Kidney tubule cell (primary cell): ENCODE results near the gene FAM151A.
A peak's percentile ranks its signal among the peaks of the same experiment; 100 is the strongest.

ENCODE experiments used
- DNase-seq: peaks from one replicate; pipeline ENCODE4 v3.0.0-alpha.2; 2018; ENCODE audit warnings: low spot score

The FAM151A gene

DNA sequence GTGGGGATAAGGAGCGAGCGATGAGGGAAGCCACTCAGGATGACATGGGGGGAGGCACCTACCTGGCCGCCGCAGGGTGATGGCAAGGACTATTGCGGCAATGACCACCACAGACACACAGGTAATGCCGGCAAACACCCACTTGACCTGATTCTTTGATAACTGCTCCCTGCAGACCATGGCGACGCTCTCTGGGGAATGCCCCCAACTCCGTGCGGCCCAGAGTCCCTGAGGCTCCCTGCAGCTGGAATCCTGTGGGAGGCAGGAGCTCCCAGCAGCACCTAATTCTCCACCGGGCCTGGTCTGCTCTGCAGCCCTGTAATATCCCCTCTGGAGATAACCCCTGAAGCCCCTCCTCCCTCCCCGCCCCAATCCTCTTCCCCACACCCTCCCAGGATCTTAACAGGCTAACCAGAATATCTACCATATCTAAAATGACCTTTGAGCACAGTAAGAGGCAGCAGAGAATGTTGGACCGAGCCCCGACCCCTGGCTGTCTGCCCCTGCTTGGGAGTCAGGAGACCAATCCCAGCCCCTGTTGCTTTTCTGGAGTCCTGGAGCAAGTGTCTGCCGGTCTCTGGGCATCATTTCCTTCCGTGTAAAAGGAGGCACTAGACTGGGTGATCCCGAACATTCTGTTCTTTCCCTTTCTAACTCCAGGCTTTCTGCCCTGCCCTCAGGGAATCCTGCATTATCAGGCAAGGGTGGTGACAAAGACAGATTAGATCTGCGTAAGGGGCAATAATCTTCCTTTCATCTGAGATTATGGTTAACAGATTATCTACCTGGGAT, at the start of gene FAM151A:
Gene FAM151A, minus strand, starts transcription at position 310 of the 792 bp plus-strand sequence. Its CDS starts 130 bp downstream, at position 180.
- DNase-seq, result no peak

DNA sequence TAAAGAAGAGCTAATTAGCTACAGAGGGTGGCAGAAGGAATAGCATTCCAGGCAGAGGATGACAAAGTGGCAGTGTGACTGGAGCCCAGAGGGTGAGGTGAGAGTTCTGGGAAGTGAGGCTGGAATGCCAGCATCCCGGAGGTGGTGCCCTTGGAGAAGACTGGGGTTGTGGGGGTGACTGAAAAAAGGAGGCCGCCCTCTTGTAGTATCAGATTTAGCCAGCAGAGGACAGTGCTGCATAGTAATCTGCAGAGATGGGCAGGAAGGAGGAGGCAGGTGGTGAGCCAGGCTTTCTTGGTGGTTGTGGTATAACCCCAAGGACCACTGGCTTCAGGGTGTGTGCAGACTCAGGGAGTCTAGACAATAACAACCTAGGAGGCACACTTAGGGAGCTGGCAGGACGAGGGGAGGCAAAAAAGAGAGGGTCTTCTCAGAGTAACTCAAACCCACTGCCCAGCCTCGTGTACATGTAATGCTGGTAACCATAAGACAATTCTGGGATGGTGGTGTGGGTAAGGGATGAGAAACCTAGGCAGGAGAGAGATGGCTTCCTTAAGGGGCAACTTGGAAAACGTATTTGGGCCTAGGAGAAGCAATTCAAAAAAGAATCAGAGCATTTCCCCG, 48.8 kb upstream of the FAM151A start:
- DNase-seq, result peak; percentile 66

DNA sequence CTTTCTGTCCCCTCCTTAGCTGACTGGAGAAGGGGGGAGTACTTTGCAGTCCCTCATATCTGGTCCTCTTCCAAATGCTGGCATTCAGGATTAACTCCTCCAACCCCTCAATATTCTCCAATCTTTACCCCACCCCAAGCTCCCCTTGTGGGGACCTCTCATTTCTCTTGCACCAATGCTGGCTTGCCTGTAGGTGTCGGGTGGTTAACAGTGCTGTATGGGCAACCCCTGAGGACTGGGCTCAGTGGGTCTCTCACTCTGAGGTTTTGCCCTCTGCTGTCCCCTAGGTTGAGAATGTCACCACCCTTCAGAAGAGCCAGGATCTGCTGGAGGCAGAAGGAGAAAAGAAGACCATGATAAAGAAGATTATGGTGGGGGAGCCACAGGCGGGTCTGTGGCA, 45.2 kb upstream of the FAM151A start:
- DNase-seq, result no peak

DNA sequence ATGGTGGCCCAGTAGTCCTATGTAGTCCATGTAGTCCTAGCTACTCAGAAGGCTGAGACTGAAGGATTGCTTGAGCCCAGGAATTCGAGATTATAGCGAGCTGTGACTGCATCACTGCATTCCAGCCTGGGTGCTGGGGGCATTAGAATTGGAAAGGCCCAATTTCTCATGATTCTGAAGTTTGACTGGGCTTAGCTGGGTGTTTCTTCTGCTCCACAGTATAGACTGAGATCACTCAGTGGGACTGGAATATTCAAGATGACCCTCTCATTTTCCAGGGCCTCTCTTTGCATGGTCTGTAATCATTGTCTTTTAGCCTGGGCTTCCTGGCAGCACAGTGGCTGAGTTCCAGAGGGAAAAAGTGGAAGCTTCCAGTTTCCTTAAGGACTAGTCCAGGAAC, 44.5 kb upstream of the FAM151A start:
- DNase-seq, result no peak

DNA sequence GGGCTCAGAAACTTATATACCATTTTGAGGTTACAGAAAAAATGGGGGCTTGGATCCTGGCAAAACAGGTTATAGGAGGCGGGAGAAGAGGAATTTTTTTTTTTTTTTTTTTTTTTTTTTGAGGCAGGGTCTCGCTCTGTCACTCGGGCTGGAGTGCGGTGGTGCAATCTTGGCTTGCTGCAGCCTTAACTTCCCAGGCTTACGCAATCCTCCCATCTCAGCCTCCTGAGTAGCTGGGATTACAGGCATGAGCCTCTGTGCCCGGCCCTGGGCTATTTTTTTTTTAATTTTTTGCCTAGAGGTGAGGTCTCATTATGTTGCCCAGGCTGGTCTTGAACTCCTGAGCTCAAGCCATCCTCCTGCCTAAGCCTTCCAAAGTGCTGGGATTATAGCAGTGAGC, 43.0 kb upstream of the FAM151A start:
- no peak for DNase-seq

DNA sequence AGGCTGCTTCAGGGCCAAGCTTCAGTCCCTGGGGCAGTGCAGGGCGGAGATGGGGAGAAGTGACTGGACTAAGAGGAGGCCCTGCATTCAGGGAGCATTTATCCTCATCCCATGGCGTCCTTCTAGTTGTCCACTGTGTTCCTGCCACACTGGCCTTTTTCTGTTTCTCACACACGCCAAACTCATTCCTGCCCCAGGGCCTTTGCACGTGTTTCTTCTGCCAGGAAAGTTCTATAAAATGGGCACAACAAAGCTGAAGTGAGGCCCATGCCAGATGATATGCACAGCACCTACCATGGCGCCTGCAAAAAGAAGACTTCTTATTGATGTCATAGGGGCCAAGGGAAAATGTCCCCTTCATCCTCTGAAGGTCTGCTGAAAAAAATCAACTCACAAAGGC, 42.5 kb upstream of the FAM151A start:
- no peak for DNase-seq

DNA sequence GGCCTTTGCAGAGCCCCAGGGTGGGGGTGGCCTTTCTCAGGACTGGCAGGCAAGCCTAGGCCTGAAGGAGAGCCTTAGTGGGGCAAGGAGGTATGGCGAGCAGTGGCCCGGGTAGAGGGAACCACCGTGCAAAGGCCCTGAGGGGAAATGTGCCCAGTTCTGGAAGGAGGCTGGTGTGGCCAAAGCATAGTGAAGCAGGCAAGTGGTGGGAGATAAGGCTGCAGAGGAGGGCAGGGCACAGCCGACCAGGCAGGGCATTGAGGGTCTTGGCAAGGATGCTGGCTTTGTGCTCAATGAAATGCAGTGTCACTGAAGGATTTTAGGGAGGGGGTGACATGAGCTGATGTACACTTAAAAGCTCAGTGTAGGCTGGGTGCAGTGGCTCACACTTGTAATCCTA, 41.0 kb upstream of the FAM151A start:
- DNase-seq, result no peak

DNA sequence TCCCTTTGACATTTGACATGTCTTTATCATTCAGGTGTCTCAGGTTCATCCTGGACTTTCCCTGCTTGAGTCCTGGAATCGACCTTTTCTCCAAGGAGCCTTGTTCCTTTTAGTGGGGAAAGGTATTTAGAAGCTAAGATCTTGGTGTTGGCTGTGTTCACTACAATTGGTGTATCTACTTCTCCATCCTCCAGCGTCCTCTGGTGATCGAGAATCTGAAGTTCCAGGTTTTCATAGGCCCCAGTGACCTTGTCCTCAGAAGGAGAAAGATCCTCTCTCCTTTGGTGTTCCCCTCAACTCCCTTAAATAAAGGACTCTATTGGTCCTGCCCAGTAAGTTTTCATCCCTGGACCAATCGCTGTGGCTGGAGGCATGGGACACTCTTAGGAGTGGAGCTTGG, 40.4 kb upstream of the FAM151A start:
- no peak for DNase-seq

DNA sequence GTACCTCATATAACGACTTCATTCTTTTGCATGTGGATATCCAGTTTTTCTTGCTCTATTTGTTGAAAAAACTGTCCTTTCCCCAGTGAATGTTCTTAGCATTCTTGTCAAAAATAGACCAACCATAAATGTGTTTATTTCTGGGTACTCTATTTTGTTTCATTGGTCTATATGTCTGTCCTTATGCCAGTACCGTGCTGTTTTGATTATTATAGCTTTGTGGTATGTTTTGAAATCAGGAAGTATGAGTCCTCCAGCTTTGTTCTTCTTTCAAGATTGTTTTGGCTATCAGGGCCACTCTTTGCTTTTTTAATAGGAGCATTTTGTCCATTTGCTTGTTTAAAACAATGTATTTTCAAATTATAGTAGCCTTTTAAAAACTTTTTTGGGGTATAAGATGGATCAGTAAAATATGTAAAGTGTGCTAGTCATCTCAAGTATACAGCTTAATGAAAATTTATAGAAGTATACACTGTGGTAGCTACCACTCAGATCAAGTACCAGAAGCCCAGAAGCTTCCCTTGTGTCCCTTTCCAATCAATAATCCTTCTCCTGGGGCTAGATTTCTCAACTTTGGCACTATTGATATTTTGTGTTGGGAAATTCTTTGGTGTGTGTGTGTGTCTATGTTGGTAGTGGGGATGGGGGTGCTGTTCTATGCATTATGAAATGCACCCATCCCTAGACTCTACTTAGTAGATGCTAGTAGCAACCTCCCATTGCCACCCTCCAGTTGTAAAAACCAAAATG, 35.0 kb upstream of the FAM151A start:
- no peak for DNase-seq

DNA sequence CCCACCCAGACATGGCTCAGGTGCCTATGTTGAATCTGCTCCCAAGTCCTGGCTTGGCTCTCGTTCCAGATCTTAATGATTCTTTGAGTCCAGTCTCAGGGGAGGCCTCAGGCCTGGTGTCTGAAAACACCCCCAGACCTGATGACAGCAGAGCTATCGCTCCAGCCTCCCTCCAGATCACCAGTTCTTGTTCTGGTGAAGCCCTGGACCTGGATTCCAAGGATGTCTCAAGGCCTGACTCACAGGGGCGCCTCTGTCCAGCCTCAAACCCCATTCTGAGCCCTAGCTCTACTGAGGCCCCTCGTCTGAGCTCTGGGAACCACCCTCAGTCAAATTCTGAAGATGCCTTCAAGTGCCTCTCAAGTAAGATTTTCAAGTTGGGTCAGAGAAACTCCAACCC, 29.7 kb upstream of the FAM151A start:
- DNase-seq, result no peak

DNA sequence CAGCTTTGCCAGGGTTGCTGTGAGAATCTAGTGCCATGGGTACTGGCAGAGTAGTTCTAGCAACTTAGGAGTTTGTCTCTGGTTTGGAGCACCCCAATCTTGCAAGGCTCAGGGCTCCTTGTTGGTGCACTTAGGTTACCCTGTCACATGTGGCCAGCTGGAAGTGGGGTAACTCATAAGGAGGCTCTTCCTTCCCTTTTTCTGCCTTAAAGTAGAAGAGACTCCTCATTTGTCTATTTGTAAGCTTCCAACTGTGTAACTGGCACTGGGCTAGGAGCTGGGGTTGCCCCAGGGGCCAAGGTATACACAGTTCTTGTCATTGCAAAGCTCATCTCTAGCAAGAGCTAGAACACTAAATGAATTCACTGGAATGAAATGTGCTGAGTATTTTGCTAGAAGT, 28.8 kb upstream of the FAM151A start:
- DNase-seq, result no peak

DNA sequence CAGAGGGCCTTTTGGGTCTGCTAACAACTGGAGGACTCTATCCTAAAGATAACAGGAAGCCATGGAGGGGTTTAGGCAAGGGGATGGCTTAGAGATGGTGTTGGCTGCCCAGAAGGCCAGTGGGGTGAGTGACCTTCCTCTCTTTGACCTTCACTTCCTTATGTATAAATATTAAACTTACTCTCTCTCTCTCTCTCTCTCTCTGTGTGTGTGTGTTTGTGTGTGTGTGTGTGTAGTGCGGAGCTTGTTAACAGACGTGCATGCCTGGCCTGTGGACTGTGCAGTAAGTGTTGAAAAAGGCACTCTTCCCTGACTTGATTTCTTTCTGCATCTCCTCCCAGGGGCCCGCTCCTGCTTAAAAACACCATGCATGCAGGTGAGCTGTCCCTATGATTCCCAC, 28.3 kb upstream of the FAM151A start:
- no peak for DNase-seq

DNA sequence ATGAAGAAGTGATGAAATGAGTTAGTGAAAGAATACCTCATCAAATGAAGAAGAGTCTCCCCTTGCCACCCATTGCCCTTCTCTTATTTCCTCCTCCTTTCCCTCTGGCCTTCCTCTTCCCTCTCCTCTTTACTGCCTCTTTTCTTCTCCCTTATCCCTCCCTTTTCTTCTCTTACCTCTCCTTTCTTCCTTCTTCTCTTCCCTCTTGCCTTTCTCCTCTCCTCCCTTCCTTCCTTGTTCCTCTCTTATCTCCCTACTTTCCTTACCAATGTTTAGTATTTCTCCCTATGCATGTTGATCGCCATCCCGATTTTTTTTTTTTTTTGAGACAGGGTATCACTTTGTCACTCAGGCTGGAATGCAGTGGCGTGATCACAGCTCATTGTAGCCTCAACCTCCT, 27.1 kb upstream of the FAM151A start:
- DNase-seq, result no peak

DNA sequence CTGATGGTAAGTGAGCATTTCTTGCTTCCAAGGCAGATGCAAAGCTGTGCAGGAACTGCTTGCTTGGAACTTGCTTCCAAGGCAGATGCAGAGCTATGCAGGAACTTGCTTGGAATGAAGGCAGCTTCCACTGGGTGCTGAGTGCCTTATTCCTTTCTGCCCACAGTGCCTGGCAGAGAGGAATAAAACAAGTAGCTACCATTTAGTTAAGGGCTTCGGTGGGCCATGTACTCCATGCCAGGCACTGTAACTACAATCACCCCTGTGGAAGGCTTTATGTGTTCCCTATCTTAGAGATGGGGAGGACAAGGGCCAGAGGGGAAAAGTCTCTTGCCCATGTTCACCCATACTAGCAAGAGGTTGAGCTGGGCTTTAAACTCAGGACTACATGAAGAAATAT, 26.6 kb upstream of the FAM151A start:
- no peak for DNase-seq

DNA sequence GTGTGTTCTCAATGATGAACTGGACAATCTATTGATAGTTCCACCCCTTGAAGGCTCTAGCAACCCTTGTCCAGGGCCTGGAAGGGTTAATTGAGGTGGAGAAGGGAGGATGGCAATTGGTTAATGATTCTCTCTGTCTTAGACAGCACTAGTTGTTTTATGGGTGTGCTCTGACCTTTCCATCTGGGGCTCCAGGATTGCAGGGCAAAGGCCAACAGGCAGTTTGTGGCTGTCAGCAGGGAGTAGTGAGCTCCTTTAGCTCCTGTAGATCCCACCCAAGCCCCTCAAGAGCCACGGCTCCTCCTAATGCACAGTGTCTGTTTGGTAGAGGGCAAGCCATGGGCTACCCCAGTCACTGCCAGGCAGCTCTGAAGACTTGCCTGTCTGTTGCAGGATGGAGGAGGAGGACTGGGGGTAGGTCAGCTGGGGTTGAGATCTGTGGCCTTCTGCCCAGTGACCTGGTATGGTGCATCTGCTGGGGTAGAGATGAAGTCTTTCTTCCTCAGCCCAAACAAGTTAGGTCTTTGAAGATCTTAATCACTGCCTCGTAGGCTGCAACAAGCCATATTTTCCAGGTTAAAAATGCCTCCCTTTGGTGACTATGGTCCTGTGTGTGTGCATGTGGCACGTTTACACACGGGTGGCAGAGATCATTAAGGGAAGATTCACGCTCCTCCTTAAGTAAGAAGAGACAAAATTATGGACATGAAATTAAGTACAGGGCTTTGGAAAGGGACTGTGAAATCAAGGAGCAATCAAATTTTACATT, 26.0 kb upstream of the FAM151A start:
- no peak for DNase-seq

DNA sequence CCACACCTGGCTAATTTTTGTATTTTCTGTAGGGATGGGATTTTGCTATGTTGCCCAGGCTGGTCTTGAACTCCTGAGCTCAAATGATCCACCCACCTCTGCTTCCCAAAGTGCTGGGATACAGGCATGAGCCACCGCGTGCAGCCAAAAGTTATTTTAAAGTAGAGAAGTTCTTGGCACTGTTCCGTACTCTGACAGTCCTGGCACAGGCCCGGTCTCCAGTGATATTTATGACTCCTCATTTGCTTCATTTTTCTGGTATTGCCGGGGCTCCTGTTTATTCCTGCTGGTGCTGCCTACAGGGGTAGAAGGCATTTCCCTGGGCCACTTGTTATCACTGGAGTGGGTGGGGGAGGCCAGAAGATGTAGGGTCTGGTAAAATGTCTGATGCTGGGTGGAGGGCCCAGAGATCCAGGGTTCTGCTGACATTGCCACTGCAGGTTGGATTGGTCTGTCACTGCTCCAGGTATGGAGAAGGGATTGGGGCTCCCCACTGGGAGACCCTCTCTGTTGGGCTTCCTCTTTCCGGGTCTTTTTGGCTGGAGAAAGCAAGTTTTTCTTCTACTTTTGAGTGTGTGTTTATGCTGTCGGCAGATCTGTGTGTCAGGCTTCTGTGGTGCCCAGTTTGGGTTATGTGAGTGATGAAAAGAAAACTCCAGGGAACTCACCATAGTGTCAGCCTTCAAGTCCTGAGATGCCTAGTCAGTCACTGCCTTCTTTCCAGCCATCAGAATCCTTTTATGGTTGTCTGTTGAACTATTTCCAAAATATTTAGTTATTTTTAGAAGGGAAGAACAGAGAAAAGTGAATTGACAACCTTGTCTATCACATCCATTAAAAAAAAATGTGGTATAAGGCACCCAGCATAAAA, 22.7 kb upstream of the FAM151A start:
- no peak for DNase-seq

DNA sequence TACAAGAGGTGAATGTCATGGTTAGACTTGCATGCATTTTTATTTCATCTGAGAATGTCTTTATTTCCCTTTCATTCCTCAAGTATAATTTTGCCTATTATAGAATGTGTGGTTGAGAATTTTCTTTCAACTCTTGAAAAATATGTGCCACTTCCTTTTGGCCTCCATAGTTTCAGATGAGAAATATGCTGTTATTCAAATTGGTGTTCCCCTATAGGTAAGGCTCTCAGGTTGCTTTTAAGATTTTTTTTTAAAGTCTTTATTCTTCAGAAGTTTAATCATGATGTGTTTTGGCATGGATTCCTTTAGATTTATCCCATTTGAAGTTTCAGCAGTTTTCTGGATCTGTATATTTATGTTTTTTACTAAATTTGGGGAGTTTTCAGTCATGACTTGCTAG, 20.4 kb upstream of the FAM151A start:
- no peak for DNase-seq

DNA sequence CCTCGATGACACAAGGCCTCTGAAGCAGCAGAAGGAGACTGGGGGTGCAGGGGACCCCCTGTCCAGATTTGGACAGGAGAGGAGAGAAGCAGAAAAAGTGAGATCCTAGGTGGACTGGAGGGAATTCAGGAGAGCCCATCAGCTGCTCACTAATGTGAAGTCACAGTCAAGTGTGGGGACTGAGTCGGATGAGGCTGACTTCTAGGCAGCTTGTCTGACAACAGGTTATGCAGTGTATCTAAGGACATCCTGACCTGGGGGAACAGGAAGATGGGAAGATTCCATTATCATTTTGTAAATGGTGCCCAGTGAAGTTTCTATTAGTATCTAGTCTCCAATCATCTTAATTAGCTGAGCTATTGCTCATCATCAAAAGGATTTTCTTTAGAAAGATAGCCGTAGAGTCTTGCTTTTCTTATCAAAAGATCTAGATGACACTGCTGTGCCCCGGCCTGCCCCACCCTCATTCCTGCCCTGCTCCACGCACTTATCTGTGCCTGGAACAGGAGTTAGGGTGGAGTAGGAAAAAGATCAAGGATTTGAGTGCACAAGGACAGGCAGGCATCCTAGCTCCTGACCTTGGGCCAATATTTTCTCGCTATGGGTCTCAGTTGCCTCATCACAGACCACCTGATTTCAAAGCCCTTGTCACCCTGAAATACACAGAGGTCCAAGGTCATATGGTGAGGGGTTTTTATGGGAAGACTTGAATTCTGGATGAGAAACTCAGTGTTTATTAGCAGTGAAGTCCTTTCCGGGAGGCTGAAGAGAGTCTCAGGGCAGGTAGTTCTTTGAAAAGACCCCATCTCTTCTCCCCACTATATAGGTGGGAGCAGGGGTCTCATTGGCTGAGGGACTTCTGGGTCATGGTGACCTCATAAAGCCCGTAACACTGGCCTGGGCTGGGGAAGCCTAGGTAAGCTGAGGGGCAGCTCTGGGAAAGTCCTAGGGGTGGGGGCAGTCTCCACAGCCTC, 17.8 kb upstream of the FAM151A start, which contains the start of gene MROH7:
Gene MROH7, plus strand, starts transcription at position 924 of the 974 bp plus-strand sequence. CDS start 11,141 bp downstream, outside the sequence.
- DNase-seq, result no peak

DNA sequence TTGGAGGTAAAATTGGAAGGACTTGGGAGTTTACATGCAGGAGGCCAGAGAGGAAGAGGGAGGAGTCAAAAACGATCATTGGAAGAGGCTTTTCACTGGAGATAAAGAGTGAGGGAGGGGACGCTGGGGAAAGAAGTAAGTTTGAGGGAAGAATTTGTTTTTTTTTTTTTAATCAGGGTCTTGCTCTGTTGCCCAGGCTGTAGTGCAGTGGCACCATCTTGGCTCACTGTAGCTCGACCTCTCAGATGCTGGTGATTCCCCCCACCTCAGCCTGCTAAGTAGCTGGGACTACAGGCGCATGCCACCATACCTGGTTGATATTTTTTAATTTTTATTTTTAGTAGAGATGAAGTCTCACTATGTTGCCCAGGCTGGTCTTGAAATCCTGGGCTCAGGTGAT, 17.0 kb upstream of the FAM151A start:
- DNase-seq, result no peak
